GM18867 (cell line): ENCODE data around the gene PAPOLB.
A peak's percentile ranks its signal among the peaks of the same experiment; 100 is the strongest.
"Not testable (repeated sequence)": the region's sequence is repeated elsewhere in the genome, so short reads cannot be mapped to it uniquely, and the experiment has no call there.

ENCODE experiments used
- ATAC-seq: cut with Tn5 transposase; IDR thresholded peaks from one replicate; pipeline ENCODE4 v1.9.1; 2021; ENCODE audit warnings: mild to moderate bottlenecking, moderate library complexity; ENCODE audit not compliant: unreplicated experiment

PAPOLB gene

DNA sequence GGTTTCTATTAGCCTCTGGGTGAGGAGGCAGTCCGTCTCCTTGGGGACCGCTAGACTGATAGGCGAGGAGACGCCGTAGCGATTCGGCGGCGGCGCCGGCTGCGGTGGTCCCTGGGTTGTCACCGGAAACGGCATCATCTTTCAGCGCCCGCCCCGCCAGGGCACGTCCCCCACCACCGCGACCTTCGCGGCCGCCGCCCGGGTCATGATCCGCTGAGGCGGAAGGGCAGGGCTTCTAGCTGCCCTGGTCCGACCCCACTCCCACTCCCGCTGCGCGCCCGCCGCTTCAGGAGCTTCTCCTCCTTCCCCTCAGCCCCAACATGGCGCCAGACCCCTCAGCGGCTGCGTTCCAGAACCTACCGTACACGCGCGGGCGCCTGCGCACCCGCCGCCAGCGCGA is at the start of gene PAPOLB:
TSS of gene PAPOLB (minus strand) at position 358 of the 400 bp plus-strand sequence. CDS start at position 138, 220 bp downstream.
- peak; percentile 39 for ATAC-seq

DNA sequence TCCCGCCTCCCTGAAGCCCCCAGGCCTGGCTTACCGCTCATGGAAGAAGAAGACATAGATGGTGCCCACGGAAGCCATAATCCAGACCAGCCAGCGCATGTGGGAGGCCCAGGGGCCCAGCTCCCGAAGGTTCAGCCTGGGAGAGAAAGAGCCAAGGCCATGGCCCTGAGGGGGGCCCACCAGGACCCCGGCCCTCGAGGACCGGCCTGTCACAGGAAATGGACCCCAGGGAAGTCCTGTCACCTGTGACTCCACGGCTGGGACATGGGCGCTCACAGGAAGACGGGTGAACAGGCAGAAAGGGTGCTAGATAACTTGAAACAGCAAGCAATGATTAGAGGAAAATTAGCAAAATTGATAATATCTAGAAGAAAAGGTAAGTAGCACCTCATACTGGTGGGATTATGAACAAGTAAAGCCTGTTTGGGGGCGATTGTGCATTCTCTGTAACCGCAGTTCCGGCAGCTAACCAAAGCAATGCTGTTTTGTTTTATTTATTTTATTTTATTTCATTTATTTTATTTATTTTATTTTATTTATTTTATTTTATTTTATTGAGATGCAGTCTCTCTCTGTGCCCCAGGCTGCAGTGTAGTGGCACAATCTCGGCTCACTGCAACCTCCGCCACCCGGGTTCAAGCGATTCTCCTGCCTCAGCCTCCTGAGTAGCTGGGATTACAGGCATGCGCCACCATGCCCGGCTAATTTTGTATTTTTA is 49.4 kb upstream of the PAPOLB start:
- ATAC-seq: no peak

- ATAC-seq: no peak
Measured at GRCh38 chr7:4906682-4907081, 44.9 kb upstream of the PAPOLB start.

- no peak for ATAC-seq
Measured at GRCh38 chr7:4905171-4905570, 43.3 kb upstream of the PAPOLB start.

DNA sequence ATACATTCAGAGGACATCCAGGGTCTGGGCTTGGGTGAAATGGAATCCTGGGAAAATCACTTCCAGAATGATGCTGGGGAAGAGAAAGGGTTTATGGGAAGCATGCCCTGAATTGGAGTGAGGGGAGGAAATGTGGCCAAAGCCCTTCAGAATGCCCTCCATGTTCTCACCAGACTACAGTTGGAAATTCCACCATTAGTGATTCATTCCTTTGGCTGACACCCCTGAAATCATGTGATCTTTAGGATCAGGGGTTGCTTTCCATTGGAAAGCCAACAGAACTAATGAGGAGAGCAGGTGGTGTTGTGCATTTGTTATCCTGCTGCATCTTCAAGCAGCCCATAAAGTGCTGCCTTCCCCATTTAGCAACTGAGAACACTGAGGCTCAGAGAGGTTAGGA is 42.5 kb upstream of the PAPOLB start:
- no peak for ATAC-seq

DNA sequence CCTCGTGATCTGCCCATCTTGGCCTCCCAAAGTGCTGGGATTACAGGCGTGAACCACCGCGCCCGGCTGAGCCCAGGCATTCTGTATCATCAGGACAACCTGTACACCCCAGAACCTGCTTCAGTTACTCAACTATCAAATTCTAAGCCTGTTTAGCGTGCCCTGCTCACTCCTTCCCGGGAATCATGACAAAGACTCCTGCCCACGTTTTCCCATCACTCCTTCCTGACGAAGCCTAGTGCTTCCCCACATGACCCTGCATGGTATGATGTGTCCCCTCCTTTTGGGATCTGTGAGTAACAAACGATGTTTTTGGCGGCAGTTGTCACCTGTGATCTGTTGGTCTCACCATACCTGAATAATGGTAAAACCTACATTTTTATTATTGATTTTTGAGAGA is 33.9 kb upstream of the PAPOLB start:
- ATAC-seq: no peak

DNA sequence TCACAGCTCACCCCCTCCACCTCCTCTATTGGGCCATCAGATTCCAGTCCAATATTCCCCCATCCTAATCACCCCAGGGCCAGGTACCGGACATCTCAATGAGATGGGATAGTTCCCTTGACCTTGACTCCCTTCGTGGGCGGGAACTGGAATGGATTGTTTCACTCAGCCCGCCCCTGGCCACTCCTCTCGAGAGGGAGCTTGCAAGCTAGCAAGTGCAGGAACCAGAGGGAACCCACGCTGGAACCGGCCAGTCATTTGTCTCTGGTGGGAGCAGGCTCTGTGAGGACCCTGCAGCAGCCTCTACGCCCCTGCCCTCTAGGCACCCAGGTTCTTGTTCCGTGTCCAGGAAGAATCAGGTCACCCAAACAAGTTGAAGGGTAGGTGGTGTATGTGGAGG is 32.7 kb upstream of the PAPOLB start:
- no peak for ATAC-seq

DNA sequence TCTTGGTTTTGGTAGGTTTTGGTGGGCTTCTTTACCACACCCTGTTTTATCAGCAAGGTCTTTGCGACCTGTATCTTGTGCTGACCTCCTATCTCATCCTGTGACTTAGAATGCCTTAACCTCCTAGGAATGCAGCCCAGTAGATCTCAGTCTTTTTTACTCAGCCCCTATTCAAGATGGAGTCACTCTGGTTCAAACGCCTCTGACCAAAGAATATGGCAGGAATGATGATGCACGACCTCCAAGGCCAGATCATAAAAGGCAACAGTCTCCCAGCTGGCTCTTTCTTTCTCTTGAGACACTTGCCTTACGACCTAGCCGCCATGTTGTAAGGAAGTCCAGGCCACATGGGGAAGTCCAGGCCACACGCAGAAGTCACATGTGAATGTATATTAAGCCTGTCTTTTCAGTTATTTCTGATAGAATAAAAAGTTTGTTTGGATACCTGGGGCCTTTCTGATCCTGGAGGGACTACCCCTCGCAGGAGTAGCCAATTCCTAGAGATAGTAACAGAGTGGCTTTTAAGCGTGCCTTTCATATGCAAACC is 32.2 kb upstream of the PAPOLB start:
- no peak for ATAC-seq

- ATAC-seq: not testable (repeated sequence)
Measured at GRCh38 chr7:4893188-4893587, 31.4 kb upstream of the PAPOLB start.

GRCh38 chr7:4891522-4891921 is 29.7 kb upstream of the PAPOLB start:
- ATAC-seq: not testable (repeated sequence)

- no peak for ATAC-seq
Measured at GRCh38 chr7:4889682-4890081, 27.9 kb upstream of the PAPOLB start.

DNA sequence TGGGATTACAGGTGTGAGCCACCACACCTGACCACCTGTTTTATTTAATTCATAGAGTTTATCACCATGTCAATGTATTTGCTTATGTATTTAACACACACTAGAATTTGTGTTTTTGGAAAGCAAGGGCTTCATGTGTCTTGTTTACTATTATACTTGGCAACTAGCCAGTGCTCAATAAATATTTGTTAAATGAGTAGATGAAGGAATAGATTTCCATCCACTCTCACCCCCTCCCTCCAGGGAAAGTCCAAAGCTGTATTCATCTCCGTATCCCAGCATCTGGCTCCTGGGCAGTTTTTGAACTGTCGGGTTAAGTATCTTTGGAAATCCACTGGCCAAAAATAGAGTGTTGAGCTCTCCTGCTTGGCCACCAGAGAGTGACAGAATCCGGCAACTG is 26.3 kb upstream of the PAPOLB start:
- no peak for ATAC-seq

GRCh38 chr7:4886671-4887070 is 24.8 kb upstream of the PAPOLB start:
- no peak for ATAC-seq

DNA sequence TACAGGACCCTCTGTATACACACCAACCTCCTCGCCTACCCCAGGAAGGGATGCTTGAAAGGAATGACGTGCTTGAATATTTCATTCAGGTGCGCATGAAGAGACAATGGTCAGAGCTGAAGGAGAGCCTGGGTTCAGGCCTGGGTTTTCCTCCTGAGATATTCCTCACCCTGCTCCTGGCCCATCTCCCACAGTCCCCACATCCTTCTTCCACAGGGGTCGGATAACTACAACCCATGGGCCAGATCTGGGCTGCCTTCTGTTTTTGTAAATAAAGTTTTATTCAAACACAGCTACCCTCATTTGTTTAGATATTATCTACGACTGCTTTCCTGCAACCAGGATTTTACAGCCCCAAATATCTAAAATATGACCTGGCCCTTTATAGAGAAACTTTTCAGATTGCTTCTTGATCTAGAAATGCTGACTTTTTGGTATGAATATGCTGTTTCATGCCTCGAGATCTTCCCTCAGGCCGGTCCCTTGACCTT is 23.5 kb upstream of the PAPOLB start:
- no peak for ATAC-seq

DNA sequence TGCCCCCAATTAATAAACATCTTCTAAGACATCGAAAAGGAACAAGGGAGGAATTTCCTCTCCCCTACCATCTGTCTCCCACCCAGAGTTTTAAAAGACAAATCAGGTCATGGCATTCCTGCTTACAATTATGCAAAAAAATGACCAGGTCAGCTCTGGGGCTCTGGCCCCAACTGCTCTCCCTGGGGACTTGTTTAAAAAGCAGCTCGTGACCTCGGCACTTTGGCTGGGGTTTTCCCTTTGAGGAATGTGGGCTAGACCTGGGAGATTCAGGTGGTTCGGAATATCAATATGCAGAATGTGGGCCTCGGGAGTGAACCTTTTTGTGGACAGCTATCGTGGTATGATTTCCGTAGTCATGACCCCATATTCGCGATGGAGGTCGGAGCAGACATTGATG is 22.3 kb upstream of the PAPOLB start:
- ATAC-seq: no peak

GRCh38 chr7:4883372-4884144 is 21.7 kb upstream of the PAPOLB start, which contains the start of gene RADIL:
TSS of gene RADIL (minus strand) at chr7:4883716. CDS start at chr7:4878139, 5,577 bp downstream.
- ATAC-seq: peak; percentile 74

DNA sequence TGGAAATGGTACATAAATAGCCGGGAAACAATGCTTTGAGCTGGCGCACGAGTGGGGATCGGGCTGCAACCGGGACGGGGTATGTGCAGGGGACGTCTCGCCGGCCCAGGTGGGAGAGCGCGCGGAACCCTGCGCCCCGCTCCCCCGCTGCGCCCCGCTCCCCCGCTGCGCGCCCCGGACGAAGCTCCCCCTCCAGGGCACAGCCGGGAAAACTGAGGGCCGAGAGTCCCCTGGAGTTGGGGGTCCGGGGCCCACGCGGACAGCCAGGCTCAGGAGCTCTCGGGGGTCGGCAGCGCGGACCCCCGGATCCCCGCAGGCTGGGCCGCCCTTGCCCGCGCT is 21.2 kb upstream of the PAPOLB start:
- no peak for ATAC-seq

DNA sequence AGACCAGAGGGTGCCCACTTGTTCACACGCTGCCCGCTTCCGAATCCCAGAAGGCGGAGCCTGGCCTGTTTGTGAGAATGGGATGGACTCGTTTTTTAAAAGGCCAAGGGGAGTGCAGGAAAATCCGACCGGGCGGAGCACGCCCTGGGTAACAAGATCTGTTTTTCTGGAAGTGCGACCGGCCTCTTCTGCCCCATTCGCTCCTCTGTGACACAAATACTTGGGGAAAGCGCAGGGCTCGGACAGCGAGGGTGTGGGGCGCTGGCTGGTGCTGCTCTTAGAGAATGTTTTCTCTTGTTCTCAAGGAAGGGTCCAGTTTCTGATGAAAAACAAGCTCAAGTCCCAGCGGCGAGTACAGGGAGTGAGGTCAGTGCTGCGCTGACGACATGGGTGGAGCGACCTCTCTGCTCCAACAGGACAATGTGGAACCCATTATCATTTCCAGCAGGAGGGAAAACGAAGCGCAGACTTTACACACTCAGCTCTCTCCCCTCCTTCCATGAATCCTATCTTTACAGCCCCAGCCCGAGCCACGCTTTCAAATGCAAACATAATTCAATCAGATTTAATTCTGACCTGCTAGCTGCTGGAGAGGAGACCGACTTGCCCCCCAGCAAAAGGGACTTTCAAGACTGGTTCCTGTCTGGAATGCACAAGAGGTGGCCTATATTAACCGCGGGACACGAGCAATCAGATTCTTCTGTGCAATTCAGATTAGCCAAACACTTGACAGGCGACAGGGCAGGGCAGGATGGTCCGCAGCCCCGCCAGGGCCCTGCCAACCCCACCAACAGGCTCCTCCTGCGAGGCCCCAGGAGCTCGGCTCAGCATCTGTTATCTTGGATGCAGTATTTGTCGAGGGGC is 20.6 kb upstream of the PAPOLB start:
- ATAC-seq: no peak

GRCh38 chr7:4880218-4880617 is 18.4 kb upstream of the PAPOLB start:
- ATAC-seq: no peak

DNA sequence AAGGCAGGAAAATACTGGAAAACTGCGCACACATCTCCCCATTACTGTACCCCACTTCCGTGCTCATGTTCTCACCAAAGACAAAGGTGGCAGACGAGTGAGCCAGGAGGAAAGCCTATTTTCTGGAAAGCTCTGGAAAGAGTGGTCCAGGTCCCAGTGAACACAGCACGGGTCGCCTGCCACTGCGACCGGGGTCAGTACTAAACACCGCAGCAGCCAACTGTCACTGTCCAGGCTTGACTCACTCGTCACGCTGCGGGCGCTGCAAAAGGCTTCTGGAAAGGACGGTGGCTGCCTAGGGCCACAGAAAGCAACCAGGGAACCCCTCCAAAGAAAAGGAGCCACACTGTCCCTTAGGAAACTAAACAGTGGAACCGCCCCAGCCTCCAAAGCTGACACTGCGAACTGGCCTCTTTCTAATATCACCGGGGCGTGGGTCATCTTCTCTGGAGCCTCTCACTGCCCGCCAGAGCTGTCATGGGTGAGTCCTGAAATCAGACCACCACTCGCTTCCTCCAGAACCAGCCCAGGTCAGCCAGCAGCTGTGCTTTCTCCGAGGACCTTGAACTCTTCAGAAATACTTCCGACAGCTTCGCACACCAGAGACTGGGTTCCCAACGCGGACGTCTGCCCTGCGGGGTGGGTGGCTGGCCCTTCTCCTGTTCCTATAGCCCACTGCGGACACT is 17.7 kb upstream of the PAPOLB start:
- no peak for ATAC-seq
